SU-DHL-6 (cell line): ENCODE measurements around the gene TMEM245.

Source experiments
- CTCF ChIP-seq: fragments of 200-600 bp; sonication (generic); IDR thresholded peaks from one replicate; pipeline ENCODE4 v1.5.1; 2017; ENCODE audit warnings: antibody characterized with exemption, mild to moderate bottlenecking, low read length, moderate library complexity; ENCODE audit not compliant: insufficient read depth, poor library complexity, severe bottlenecking
- EZH2phosphoT487 ChIP-seq: fragments of 200-600 bp; sonication (generic), shearing (Covaris generic); conservative IDR thresholded peaks from 2 replicates; pipeline ENCODE4 v1.6.1; 2018; ENCODE audit warnings: mild to moderate bottlenecking, antibody characterized with exemption, low read length, moderate library complexity, mixed read lengths

GRCh38 chr9:109143881-109144562, 24.3 kb upstream of the TMEM245 start:
- TF ChIP-seq CTCF = peak; percentile 11
- TF ChIP-seq EZH2phosphoT487 = no peak
